GM19193 (cell line): Measurements from ENCODE around the gene GM2A.

Source experiments
- POLR2A ChIP-seq: IDR thresholded peaks from 4 replicates; pipeline ENCODE4 v1.6.1; 2011; ENCODE audit not compliant: insufficient read depth, insufficient read length; ENCODE audit errors: extremely low read depth

GM2A gene

GRCh38 chr5:151223447-151224264 is 29.3 kb upstream of the GM2A start, which contains the start of gene CCDC69:
Gene CCDC69, minus strand, starts transcription at chr5:151224092. Its CDS starts 122 bp downstream, at chr5:151223970.
- peak; percentile 89 for TF ChIP-seq POLR2A

- TF ChIP-seq POLR2A: no peak
Observed at GRCh38 chr5:151224372-151224771, 28.6 kb upstream of the GM2A start.

- no peak for TF ChIP-seq POLR2A
Observed at GRCh38 chr5:151225071-151225470, 27.9 kb upstream of the GM2A start.

- no peak for TF ChIP-seq POLR2A
Observed at GRCh38 chr5:151225475-151225874, 27.5 kb upstream of the GM2A start.

GRCh38 chr5:151227918-151228447 is 25.0 kb upstream of the GM2A start:
- no peak for TF ChIP-seq POLR2A

- no peak for TF ChIP-seq POLR2A
Observed at GRCh38 chr5:151228986-151229385, 24.0 kb upstream of the GM2A start.

- TF ChIP-seq POLR2A: no peak
Observed at GRCh38 chr5:151230048-151230680, 22.8 kb upstream of the GM2A start.

- TF ChIP-seq POLR2A: no peak
Observed at GRCh38 chr5:151231359-151231758, 21.6 kb upstream of the GM2A start.

GRCh38 chr5:151233616-151234085 is 19.3 kb upstream of the GM2A start:
- TF ChIP-seq POLR2A: peak; percentile 36

- TF ChIP-seq POLR2A: peak; percentile 26
Observed at GRCh38 chr5:151234476-151235238, 18.3 kb upstream of the GM2A start.

- no peak for TF ChIP-seq POLR2A
Observed at GRCh38 chr5:151236888-151237287, 16.1 kb upstream of the GM2A start.

- TF ChIP-seq POLR2A: no peak
Observed at GRCh38 chr5:151237685-151238084, 15.3 kb upstream of the GM2A start.

- TF ChIP-seq POLR2A: peak; percentile 43
Observed at GRCh38 chr5:151238303-151238741, 14.7 kb upstream of the GM2A start.

GRCh38 chr5:151239237-151239861 is 13.6 kb upstream of the GM2A start:
- no peak for TF ChIP-seq POLR2A

GRCh38 chr5:151240924-151241635 is 11.9 kb upstream of the GM2A start:
- no peak for TF ChIP-seq POLR2A

GRCh38 chr5:151243127-151243526 is 9.9 kb upstream of the GM2A start:
- no peak for TF ChIP-seq POLR2A
